Measurements from ENCODE around the gene ACSS3. TPM values are rescaled to one million over a fixed set of nuclear protein-coding genes. Genes with fewer than 3 reads are reported as not detected.
A peak's percentile ranks its signal among the peaks of the same experiment; 100 is the strongest.
"Not testable (repeated sequence)": the region's sequence is repeated elsewhere in the genome, so short reads cannot be mapped to it uniquely, and the experiment has no call there.

ACSS3 gene
- total and polyA plus RNA-seq, 5 donors = 11.7 to 29.8 (median 24.8) TPM

- Histone ChIP-seq H3K27ac (ENCODE audit: low read length) (no peak overlapping the region), H3K27me3 (ENCODE audit: control insufficient read depth, insufficient read depth) (no peaks in the 10 kb centered on the region), H3K4me1 (ENCODE audit: control insufficient read depth, insufficient read depth, low read length) (peaks cover 2% of the 10 kb centered on the region), H3K9me3 (ENCODE audit: control insufficient read depth, low read length) (no peaks in the 10 kb centered on the region), H3K4me3 (ENCODE audit: low read length) (no peak overlapping the region)
- WGBS = 51% methylated on average over 1 of the region's 1 CpG
- intact Hi-C loops (cut with DNase I) = no loop called here
- ATAC-seq (peak in 1 of 2 donors; percentile 25), DNase-seq (no peak)
Measured at GRCh38 chr12:81094718-81095360, 17.0 kb downstream of the ACSS3 start.

GRCh38 chr12:81095501-81096232 lies 17.8 kb downstream of the ACSS3 start:
- Histone ChIP-seq H3K4me3 (ENCODE audit: low read length) (no peak overlapping the region), H3K4me1 (ENCODE audit: control insufficient read depth, insufficient read depth, low read length) (peaks cover 2% of the 10 kb centered on the region), H3K27me3 (ENCODE audit: control insufficient read depth, insufficient read depth) (no peaks in the 10 kb centered on the region), H3K27ac (ENCODE audit: low read length) (no peak overlapping the region), H3K9me3 (ENCODE audit: control insufficient read depth, low read length) (no peaks in the 10 kb centered on the region)
- ATAC-seq (peak; percentile 55 to 67), DNase-seq (no peak)
- 57% methylated on average over 6 of the region's 6 CpGs for WGBS
- intact Hi-C loops (cut with DNase I) = no loop called here

GRCh38 chr12:81105687-81106086 lies 27.8 kb downstream of the ACSS3 start:
- Histone ChIP-seq H3K27me3 (ENCODE audit: control insufficient read depth, insufficient read depth) (no peaks in the 10 kb centered on the region), H3K9me3 (ENCODE audit: control insufficient read depth, low read length) (no peaks in the 10 kb centered on the region), H3K27ac (ENCODE audit: low read length) (no peak overlapping the region), H3K4me3 (ENCODE audit: low read length) (no peak overlapping the region), H3K4me1 (ENCODE audit: control insufficient read depth, insufficient read depth, low read length) (no peaks in the 10 kb centered on the region)
- DNase-seq (no peak), ATAC-seq (no peak)
- intact Hi-C loops (cut with DNase I) = no loop called here

GRCh38 chr12:81114226-81114625 lies 36.3 kb downstream of the ACSS3 start:
- Histone ChIP-seq H3K27ac (ENCODE audit: low read length) (no peak overlapping the region), H3K4me3 (ENCODE audit: low read length) (no peak overlapping the region), H3K9me3 (ENCODE audit: control insufficient read depth, low read length) (no peaks in the 10 kb centered on the region), H3K4me1 (ENCODE audit: control insufficient read depth, insufficient read depth, low read length) (no peaks in the 10 kb centered on the region), H3K27me3 (ENCODE audit: control insufficient read depth, insufficient read depth) (no peaks in the 10 kb centered on the region)
- ATAC-seq = no peak
- no peak for DNase-seq
- intact Hi-C loops (cut with DNase I) = no loop called here

GRCh38 chr12:81119069-81119468 lies 41.2 kb downstream of the ACSS3 start:
- 84% methylated on average over 3 of the region's 3 CpGs for WGBS
- ATAC-seq; H3K9me3 ChIP-seq (ENCODE audit: control insufficient read depth, low read length); H3K27me3 ChIP-seq (ENCODE audit: control insufficient read depth, insufficient read depth); H3K27ac ChIP-seq (ENCODE audit: low read length); H3K4me1 ChIP-seq (ENCODE audit: control insufficient read depth, insufficient read depth, low read length); H3K4me3 ChIP-seq (ENCODE audit: low read length); DNase-seq; intact Hi-C loops (cut with DNase I): not testable (repeated sequence)

GRCh38 chr12:81120961-81121360 lies 43.1 kb downstream of the ACSS3 start:
- 48% methylated on average over 2 of the region's 2 CpGs for WGBS
- Histone ChIP-seq H3K4me1 (ENCODE audit: control insufficient read depth, insufficient read depth, low read length) (no peaks in the 10 kb centered on the region), H3K9me3 (ENCODE audit: control insufficient read depth, low read length) (no peaks in the 10 kb centered on the region), H3K27ac (ENCODE audit: low read length) (no peak overlapping the region), H3K4me3 (ENCODE audit: low read length) (no peak overlapping the region), H3K27me3 (ENCODE audit: control insufficient read depth, insufficient read depth) (no peaks in the 10 kb centered on the region)
- intact Hi-C loops (cut with DNase I) = no loop called here
- DNase-seq (no peak), ATAC-seq (no peak)

GRCh38 chr12:81123611-81124010 lies 45.7 kb downstream of the ACSS3 start:
- H3K9me3 ChIP-seq (ENCODE audit: control insufficient read depth, low read length) = no peaks in the 10 kb centered on the region
- ATAC-seq (no peak), DNase-seq (no peak)
- WGBS = 93% methylated on average over 3 of the region's 3 CpGs
- H3K4me1 ChIP-seq (ENCODE audit: control insufficient read depth, insufficient read depth, low read length) = no peaks in the 10 kb centered on the region
- intact Hi-C loops (cut with DNase I) = no loop called here
- H3K27ac ChIP-seq (ENCODE audit: low read length) = no peak overlapping the region
- no peaks in the 10 kb centered on the region for H3K27me3 ChIP-seq (ENCODE audit: control insufficient read depth, insufficient read depth)
- no peak overlapping the region for H3K4me3 ChIP-seq (ENCODE audit: low read length)

GRCh38 chr12:81125691-81126090 lies 47.8 kb downstream of the ACSS3 start:
- H3K27ac ChIP-seq (ENCODE audit: low read length) = no peak overlapping the region
- intact Hi-C loops (cut with DNase I) = no loop called here
- H3K9me3 ChIP-seq (ENCODE audit: control insufficient read depth, low read length) = no peaks in the 10 kb centered on the region
- ATAC-seq (no peak), DNase-seq (no peak)
- H3K4me3 ChIP-seq (ENCODE audit: low read length) = no peak overlapping the region
- H3K4me1 ChIP-seq (ENCODE audit: control insufficient read depth, insufficient read depth, low read length) = no peaks in the 10 kb centered on the region
- no peaks in the 10 kb centered on the region for H3K27me3 ChIP-seq (ENCODE audit: control insufficient read depth, insufficient read depth)
- WGBS = 90% methylated on average over 8 of the region's 8 CpGs

GRCh38 chr12:81128930-81129554 lies 51.2 kb downstream of the ACSS3 start:
- ATAC-seq = peak; percentile 43 to 65
- Histone ChIP-seq H3K27ac (ENCODE audit: low read length) (no peak overlapping the region), H3K9me3 (ENCODE audit: control insufficient read depth, low read length) (no peaks in the 10 kb centered on the region), H3K4me1 (ENCODE audit: control insufficient read depth, insufficient read depth, low read length) (no peaks in the 10 kb centered on the region), H3K27me3 (ENCODE audit: control insufficient read depth, insufficient read depth) (no peaks in the 10 kb centered on the region), H3K4me3 (ENCODE audit: low read length) (no peak overlapping the region)
- intact Hi-C loops (cut with DNase I) = no loop called here
- 10% methylated on average over 2 of the region's 2 CpGs for WGBS
- DNase-seq = peak in 1 of 3 donors; percentile 9

- ATAC-seq (no peak), DNase-seq (no peak)
- Histone ChIP-seq H3K27me3 (ENCODE audit: control insufficient read depth, insufficient read depth) (no peaks in the 10 kb centered on the region), H3K4me3 (ENCODE audit: low read length) (no peak overlapping the region), H3K27ac (ENCODE audit: low read length) (no peak overlapping the region), H3K9me3 (ENCODE audit: control insufficient read depth, low read length) (no peaks in the 10 kb centered on the region), H3K4me1 (ENCODE audit: control insufficient read depth, insufficient read depth, low read length) (no peaks in the 10 kb centered on the region)
- intact Hi-C loops (cut with DNase I) = no loop called here
Measured at GRCh38 chr12:81136519-81136918, 58.6 kb downstream of the ACSS3 start.

- intact Hi-C loops (cut with DNase I) = no loop called here
- Histone ChIP-seq H3K9me3 (ENCODE audit: control insufficient read depth, low read length) (no peaks in the 10 kb centered on the region), H3K4me1 (ENCODE audit: control insufficient read depth, insufficient read depth, low read length) (no peaks in the 10 kb centered on the region), H3K27ac (ENCODE audit: low read length) (no peak overlapping the region), H3K27me3 (ENCODE audit: control insufficient read depth, insufficient read depth) (no peaks in the 10 kb centered on the region), H3K4me3 (ENCODE audit: low read length) (no peak overlapping the region)
- no peak for DNase-seq
- WGBS = 46% methylated on average over 2 of the region's 2 CpGs
- no peak for ATAC-seq
Measured at GRCh38 chr12:81137801-81138200, 59.9 kb downstream of the ACSS3 start.

Data from right cardiac atrium (tissue), 5 donors.